ENCODE measurements around the gene CELF2.
"Not testable (repeated sequence)": the region's sequence is repeated elsewhere in the genome, so short reads cannot be mapped to it uniquely, and the experiment has no call there.

CELF2 gene

GRCh38 chr10:11017570-11018431 lies at the start of gene CELF2:
Gene CELF2 (plus strand): TSS chr10:11017872. CDS start chr10:11018090, 218 bp downstream.
- DNase-seq, result no peak

- DNase-seq, result no peak
Measured at GRCh38 chr10:10968257-10968588, 49.4 kb upstream of the CELF2 start.

- no peak for DNase-seq
Measured at GRCh38 chr10:10973310-10973709, 44.4 kb upstream of the CELF2 start.

GRCh38 chr10:10975647-10976046 lies 42.0 kb upstream of the CELF2 start:
- DNase-seq, result no peak

GRCh38 chr10:10976652-10977051 lies 41.0 kb upstream of the CELF2 start:
- no peak for DNase-seq

- DNase-seq, result no peak
Measured at GRCh38 chr10:10977226-10977956, 40.3 kb upstream of the CELF2 start.

- DNase-seq, result no peak
Measured at GRCh38 chr10:10977978-10978377, 39.7 kb upstream of the CELF2 start.

GRCh38 chr10:10985361-10985760 lies 32.3 kb upstream of the CELF2 start:
- no peak for DNase-seq

- DNase-seq, result no peak
Measured at GRCh38 chr10:10986606-10987005, 31.1 kb upstream of the CELF2 start.

- no peak for DNase-seq
Measured at GRCh38 chr10:10987111-10987510, 30.6 kb upstream of the CELF2 start.

GRCh38 chr10:10989669-10990068 lies 28.0 kb upstream of the CELF2 start:
- DNase-seq, result no peak

GRCh38 chr10:10991144-10991543 lies 26.5 kb upstream of the CELF2 start:
- DNase-seq, result no peak

- no peak for DNase-seq
Measured at GRCh38 chr10:10992072-10992471, 25.6 kb upstream of the CELF2 start.

- no peak for DNase-seq
Measured at GRCh38 chr10:10992961-10993714, 24.5 kb upstream of the CELF2 start.

GRCh38 chr10:10993785-10994184 lies 23.9 kb upstream of the CELF2 start:
- DNase-seq, result no peak

- no peak for DNase-seq
Measured at GRCh38 chr10:10994360-10994759, 23.3 kb upstream of the CELF2 start.

- DNase-seq, result no peak
Measured at GRCh38 chr10:10995120-10995519, 22.6 kb upstream of the CELF2 start.

- DNase-seq, result no peak
Measured at GRCh38 chr10:10996966-10997620, 20.6 kb upstream of the CELF2 start.

- DNase-seq, result not testable (repeated sequence)
Measured at GRCh38 chr10:10999501-10999900, 18.2 kb upstream of the CELF2 start.

- DNase-seq, result no peak
Measured at GRCh38 chr10:11002485-11002884, 15.2 kb upstream of the CELF2 start.

GRCh38 chr10:11002916-11003315 lies 14.8 kb upstream of the CELF2 start:
- DNase-seq, result no peak

- no peak for DNase-seq
Measured at GRCh38 chr10:11003679-11004078, 14.0 kb upstream of the CELF2 start.

Measured in KG1 (cell line).